HG02610 (cell line): ENCODE measurements around the gene MYO15B.

Experiments
- ATAC-seq: cut with Tn5 transposase; IDR thresholded peaks from one replicate; pipeline ENCODE4 v1.9.1; 2021; ENCODE audit warnings: mild to moderate bottlenecking, moderate library complexity; ENCODE audit not compliant: unreplicated experiment

The MYO15B gene

DNA sequence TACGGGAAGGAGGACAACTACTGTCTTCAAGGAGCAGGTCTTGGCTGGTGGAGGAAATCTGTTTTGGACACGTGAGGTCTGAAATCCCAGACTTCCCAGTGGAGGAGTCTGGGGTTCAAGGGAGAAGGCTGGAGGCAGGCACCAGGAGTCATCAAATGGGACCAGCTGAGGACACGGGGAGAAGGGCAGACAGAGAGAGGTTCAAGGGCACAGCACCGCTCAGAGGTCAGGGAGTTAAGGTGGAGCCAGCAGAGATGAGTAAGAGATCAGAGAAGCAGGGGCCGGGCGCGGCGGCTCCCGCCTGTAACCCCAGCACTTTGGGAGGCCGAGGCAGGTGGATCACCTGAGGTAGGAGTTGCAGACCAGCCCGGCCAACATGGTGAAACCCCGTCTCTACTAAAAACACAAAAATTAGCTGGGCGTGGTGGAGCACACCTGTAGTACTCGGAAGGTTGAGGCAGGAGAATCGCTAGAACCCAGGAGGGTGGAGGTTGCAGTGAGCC, 35.2 kb downstream of the MYO15B start:
- ATAC-seq: no peak

DNA sequence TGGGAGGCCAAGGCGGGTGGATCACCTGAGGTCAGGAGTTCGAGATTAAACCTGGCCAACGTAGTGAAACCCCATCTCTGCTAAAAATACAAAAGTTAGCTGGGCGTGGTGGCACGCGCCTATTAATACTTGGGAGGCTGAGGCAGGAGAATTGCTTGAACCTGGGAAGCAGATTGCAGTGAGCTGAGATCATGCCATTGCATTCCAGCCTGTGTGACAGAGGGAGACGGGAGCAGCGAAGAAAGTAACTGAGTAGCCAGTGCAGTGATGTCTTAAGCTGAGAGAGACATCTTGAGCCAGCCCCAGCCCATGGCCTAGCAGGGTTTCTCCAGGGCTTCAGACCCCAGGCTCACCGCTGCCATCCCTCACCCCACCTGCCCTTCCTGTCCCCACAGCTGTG, 35.8 kb downstream of the MYO15B start:
- no peak for ATAC-seq

DNA sequence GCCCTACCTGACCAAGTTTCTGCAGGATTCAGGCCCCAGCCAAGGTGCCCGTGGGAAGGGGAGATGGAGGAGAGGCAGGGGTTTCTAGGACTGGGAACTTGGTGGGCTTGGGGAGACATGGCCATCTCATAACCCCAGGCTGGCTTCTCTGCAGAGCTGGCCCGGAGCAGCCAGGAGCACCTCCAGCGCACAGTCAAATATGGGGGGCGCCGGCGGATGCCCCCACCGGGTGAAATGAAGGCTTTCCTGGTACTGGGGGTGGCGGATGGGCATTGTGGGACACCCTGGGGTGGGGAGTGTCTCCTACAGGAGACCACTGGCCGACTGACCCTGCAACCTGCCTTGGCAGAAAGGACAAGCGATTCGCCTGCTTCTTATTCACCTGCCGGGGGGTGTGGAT, 36.4 kb downstream of the MYO15B start:
- no peak for ATAC-seq

DNA sequence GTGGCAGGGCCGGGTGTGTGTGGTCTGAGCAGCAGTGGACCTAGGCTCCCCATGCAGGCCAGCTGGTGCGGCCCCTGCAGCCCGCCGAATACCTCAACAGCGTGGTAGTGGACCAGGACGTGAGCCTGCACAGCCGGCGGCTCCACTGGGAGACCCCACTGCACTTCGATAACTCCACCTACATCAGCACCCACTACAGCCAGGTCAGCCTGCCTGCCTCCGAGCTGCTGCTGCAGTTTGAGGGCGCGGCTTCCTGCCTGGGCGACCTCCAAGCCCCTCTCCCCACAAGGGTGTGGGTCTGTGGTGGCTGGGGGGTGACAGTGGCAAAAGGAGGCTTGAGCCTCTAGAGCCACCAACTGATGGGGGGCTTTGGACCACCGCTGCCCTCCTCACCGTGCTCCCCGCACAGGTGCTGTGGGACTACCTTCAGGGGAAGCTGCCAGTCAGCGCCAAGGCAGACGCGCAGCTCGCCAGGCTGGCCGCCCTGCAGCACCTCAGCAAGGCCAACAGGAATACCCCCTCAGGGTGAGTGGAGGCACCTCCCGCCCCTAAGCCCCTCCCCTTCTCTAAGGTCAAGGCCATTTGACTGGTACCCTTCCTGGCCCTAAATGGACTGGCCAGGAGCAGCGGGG, 37.2 kb downstream of the MYO15B start:
- no peak for ATAC-seq

DNA sequence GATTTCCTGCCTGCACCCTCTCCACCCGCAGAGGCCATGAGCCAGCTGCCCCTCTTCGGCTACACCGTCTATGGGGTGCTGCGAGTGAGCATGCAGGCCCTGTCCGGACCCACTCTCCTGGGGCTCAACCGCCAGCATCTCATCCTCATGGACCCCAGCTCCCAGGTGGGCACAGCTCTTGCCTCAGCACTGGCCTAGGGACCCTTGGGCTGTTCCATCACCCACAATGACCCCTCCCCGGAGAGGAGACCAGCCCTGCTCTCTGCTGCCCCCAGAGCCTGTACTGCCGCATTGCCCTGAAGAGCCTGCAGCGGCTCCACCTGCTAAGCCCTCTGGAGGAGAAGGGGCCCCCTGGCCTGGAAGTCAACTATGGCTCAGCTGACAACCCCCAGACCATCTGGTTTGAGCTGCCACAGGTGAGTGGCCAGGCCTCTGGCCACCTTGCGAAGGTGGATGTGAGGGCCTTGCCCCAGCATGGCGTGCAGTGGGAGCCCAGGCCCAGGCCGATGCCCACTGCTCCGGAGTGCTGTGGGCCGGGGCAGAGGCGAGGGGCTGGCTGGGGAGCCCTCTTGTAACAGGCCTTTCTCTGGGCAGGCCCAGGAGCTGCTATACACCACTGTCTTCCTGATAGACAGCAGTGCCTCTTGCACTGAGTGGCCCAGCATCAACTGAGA, 38.4 kb downstream of the MYO15B start:
- no peak for ATAC-seq

DNA sequence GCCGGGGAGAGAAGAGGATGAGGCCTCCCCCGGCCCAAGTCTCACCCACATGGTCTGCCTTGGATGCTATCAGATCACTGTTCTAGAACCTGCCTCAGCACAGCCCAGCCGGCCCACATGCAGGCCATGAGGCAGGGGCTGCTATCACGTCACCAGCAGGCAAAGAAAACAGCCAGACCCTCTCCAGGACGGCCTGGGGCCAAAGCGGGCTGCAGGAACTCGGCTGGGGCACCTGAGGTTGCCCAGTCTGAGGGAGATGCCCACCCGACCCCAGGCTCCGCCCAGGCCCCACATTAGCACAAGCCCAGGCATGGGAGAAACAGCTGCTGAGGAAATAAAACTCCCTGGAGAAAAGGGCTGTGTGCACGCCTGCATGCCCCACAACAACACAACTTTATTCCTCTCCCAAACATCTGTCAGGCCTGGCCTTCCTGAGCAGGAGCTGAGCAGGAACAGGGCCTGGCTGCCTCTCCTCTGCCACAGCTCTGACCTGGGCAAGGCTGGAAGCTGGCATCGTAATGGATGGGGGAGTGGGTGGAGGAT, 39.0 kb downstream of the MYO15B start:
- no peak for ATAC-seq

DNA sequence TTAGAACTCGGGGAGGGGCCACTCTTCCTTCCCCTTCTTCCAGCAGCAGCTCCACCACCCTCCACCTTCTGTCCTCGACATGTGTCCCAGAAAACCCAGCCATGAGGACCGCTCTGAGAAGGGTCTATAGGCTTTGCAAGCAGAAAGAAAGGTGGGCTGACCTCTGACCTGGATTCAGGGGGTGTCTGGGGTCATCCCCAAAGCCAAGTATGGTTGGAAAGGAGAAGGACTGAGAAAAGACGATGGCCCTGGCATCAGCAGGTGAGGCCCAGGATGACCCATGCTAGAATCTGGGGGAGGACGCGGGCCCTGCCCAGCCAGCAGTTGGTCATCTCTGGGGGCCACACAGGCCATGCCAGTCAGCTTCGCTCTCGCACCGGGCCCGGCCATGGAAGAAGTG, 39.5 kb downstream of the MYO15B start:
- no peak for ATAC-seq

DNA sequence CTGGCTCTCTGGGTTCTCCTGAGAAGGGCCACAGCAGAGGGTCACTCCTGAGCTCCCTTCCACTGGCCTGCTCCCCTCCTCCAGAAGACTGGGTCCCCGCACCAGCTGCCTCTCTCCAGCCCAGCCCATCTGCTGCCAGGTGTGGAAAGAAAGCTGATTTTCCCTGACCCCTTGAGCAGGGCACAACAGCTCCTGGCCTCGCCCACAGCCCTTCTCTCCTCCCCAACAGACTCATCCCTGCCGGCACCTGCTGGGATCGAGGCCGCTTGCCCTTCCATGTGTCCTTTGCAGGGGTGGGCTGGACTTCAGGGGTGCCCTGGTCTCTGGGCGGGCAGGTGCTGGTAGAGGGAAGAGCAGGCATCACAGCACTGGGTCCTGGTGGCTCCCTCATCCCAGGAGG, 40.8 kb downstream of the MYO15B start:
- ATAC-seq: no peak

DNA sequence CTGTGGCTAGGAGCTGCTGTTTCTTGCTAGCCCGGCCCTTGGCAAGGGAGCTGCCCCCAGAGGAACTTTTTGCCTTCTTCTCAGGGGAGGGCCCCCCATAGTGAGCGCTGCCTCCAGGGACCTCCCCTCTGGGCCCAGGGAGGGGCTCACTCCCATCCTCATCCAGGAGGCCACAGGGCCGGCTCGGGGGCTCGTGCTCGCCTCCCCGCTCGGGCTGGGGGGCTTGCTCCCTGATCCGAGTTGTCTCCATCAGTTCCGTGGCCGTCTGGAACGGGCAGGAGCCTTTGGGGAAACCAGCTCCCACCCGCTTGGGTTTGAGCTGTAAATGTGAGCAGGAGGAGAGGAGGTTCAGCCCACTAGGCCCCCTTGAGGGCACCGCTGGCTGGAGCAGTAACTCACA, 41.6 kb downstream of the MYO15B start:
- no peak for ATAC-seq

DNA sequence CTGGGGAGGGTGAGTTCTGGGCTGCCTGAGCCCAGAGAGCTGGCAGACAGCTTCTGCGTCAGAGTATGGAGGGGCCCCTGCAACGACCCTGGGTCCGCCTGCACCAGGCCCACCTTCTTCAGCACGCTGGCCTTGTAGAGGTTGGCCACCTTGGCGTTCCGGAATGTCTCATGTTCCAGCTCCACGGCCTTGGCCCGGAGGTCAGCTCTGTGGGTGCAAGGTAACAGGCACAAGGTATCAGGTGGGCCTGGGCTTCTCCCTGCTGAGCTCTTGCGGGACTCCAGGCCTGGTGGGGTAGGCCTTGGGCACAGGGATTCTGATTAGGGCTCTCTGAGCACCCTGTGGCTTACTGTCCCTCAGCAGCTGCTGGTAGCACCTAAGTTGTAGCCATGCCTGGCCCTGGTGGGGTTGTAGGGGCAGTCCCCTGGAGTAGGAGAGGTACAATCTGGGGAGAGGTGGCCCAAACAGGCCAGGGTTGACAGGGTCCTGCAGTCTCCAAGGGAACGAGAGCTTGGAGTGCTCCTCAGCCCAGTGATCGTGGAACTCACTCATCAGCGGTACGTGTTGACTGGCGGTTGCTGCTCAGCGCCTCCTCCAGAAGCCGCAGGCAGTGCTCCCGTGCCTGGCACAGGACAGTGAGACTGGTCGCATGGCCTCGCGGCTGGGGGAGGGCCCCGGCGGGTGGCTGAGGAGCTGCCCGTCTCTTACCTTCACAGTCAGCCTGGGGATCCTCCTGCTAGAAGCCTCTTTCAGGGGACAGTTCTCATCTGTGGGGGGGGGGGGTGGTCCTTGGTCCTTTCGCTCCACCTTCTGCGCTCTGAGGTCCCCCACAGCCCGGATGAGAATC, 42.7 kb downstream of the MYO15B start:
- no peak for ATAC-seq

DNA sequence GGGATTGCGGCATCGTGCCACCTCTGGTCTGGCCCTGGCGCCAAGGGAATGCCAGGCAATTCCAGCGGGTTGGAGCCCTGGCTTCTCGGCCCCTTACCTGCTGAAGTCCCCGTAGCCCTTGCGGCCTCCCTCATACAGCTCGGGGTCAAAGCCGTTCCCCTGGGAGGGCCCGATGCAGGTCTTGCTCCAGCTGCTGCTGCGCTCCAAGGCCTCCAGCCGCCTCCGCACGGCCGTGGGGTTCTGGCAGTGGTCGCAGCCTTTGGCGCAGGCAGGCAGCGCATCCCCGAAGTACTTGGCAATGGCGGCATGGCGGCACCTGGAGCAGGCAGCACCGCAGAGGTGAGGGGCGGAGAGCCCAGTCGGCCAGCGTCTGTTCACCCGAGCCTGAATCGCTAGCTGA, 43.8 kb downstream of the MYO15B start:
- no peak for ATAC-seq

DNA sequence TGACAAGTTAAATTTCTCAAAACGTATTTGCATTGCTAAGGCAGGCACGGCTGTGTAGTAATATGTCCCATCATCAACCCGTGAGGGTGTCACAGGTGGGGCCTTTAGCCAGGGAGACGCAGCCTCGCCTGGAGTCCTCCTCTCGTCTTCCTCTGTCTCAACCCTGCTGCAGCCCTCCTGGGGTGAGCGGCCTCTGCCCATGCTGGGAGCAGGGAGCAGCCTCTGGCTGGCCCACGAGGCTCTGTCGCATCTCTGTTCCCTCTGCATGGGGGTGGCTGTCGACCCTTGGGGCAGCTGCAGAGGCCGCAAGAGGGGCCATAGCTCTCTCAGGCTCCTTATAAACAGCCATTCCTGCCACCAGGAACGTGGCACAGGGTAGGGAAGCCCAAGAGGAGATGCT, 44.8 kb downstream of the MYO15B start:
- no peak for ATAC-seq

DNA sequence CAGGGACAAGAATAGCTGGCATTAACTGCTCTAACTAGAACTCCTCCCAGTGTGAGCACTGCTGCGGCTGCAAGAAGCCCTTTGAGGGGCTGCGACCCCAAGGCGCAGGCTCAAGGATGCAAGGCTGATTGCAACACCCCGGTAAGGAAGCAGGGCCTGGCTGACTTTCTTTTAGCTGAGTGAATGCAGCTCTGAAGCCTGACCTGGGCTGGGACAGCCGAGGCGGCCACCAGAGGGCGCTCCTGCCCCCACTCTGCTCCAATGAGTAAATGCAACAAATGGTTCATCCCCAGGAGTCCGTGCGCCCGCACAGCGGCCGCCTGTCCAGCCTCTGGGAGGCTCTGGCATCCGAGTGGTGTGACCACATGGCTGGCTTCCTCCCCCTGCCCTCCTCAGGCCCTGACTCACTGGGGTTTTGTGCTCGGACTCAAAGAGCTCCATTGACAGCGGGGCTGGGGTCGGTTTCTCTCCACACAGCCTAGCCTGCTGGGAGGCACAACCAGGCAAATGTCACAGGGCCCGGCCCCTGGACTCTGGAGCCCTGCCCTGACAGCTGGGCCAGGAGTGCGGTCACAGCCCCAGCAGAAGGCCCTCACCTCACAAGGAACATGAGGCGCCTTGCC, 45.4 kb downstream of the MYO15B start, which contains the start of gene SMIM5:
Gene SMIM5 (plus strand): TSS at position 572 of the 623 bp plus-strand sequence. CDS start 6,768 bp downstream, outside the sequence.
- no peak for ATAC-seq

DNA sequence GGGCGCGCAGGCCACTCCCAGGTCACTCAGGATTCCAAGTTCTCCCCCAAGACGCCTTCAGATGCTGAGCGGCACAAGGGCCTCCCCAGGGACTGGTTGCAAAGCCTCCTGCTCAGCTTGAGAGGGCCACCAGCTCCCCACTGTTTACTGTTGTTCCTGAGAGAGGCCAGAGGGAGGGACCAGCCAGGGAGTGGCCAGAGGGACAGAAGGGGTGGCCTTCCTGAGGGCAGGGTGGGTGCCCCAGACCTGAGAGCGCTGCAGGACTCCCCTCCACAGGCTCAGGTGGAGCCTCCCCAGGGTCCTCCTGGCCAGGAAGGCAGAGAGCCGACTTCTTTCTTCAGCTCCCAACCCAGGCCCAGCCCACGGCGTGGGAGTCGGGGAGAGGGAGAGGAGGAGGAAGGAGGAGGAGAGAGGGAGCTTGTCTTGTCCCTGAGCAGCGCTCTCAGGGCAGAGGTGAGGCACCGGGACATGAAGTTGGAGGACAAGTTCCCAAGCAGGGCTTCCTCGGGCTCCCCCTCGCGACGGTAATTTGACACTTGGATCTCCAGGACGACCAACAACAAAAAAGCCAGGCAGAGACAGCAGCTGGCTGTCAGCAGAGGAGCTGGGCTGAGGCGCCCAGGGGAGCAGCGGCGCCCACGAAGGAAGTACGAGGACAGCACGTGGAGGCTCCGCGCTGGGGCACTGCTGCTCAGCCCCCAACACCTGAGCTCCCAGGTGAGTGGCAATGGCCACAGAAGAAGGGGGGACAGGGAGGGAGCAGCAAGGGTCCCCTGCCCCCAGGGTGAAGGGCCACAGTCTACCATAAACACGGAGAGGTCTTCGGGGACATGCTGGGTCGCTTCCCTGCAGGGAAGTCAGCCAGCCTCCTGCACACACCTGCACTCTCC, 46.1 kb downstream of the MYO15B start:
- no peak for ATAC-seq

DNA sequence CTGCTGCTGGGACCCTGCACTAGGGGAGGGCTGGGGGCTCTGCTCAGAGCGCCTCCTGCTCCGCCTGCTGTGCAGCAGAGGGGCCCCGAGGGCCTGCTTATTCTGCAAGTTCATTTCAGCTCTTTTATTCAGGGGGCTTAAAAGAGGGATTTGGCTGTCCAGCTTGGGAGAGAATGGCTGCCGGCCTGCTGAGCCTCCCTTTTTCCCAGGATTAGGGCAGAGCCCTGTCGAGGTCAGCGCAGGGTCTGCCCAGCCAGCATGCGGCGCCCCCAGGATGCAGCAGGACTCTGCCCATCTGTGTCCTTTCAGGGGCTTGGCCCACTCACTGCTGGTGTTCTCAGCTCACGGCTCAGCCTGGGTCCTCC, 46.8 kb downstream of the MYO15B start:
- no peak for ATAC-seq

DNA sequence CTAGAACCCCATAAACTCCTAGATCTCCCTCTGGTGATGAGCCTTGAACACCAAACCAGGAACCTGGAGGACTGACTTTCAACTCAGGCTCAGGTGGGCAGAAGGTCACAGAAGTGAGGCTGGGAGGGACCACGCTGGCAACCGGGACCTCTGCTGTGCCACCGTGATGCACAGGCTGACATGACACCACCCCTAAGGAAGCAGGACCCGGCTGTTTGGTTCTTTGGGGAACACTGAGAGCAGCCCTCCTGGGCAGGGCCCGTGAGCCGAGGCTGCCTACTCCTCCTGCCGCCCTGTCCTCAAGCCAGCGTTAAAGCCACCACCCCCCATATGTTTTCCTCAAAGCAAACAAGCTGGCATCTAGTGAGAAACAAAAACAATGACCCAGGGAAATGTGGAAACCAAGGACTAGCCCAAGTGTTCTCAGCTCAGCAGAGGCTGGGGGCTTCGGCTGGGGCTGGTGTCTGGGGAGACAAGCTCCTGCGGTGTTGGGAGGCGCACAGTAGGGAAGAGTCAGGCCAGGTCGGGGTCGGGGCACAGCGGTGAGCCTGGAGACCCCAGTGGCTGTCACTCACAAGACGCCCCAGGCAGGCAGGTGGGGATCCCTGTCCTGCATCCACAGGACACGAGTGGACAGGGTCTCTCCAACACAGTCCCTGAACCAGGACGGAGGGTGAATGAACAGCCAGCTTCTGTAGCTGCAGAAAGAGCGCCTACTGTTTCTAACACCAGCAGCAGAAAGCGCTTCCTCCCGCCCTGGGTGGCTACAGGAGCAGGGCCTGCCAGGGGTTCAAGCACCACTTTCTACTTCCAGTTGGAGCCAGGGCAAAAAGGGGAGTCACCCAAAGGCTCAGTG, 47.4 kb downstream of the MYO15B start:
- ATAC-seq: no peak

DNA sequence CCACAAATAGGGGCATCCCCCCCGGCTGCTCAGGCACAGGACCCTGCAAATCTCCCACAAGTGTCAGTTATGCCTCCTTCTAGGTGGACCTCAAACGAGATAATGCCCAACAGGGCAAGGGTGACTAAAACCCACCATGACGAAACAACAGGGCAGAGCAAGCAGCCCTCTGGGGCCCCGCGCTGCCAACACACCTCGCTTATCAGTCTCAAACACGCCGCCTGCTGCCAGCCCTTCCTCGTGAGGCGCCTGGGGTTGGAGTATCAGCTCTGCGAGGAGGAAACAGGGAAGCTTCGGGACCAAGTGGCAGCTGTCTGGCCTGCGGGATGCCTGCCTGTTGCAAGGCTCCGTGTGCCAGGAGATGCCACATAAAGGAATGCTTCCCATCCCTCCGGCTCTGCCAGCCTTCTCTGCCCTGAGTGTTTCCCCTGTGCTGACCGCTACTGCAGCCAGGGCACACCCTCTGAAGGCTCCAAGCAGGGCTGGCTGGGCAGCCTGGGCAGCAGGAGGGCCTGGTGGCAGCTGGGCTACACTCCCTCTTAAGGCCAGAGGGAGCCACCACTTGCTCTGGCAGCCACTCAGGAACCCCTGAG, 48.1 kb downstream of the MYO15B start:
- no peak for ATAC-seq

DNA sequence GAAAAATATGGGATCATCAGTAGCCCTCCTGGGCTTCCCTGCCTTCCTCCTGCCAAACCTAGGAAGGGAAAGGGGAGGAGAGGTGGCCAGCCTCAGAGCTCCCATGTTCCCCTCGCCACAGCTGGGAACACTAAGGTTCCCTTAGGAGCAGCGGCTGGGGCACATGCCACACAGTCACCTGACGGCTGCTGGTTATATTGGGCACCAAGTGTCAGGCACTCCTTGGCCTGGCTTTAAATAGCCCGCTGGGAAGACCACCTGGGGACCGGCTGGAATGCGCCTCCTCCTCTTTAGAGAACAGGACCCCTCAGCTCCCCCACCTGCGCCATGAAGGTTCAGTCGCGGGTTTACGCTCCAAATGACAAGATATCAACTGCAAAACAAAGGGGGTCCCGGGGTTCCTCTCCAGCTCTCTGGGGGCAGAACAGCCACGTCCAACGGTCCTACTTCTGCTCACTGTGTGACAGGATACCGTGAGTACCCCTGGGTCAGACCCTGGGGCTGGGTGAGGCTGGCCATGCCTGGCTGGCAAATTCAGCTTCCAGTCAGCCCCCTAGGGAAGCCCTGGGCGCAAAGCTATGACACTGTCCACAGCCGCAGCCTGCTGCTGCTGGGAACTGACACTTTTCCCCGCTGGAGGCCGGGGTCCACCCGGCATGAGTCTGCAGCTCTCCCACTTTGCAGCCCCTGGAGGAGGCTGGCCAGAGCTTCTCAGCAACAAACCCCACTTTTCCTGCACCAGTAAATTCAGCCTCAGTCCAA, 49.0 kb downstream of the MYO15B start:
- no peak for ATAC-seq
